Measurements from ENCODE around the gene S100A6. TPM values are rescaled to one million over a fixed set of nuclear protein-coding genes. Genes with fewer than 3 reads are reported as not detected.
"Not testable (repeated sequence)": the region's sequence is repeated elsewhere in the genome, so short reads cannot be mapped to it uniquely, and the experiment has no call there.

Gene S100A6
- total RNA-seq, 1 experiment from 2014 or later = 1,539 TPM

- no peak for DNase-seq (ENCODE audit: low read depth)
Observed at GRCh38 chr1:153531638-153532037, 4.2 kb downstream of the S100A6 start.

DNA sequence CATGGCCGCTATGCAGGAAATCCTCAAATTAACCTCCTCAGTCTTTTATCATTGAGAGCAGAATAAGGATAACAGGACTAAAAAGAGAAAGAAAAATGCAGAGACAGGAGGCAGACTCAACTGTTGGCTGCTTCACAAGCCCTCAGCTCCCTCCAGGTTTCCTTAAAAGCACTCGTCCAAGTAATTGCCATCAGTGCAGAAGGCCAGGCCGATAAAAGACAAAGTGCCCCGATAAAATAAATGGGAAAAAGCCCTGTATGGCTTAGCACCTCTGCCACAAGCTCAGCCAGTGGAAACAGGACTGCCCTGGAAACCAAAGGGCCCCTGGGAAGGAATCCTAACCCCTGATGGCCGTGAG, 8.1 kb downstream of the S100A6 start:
- DNase-seq (ENCODE audit: low read depth) = no peak

GRCh38 chr1:153527023-153527682, 8.6 kb downstream of the S100A6 start:
- no peak for DNase-seq (ENCODE audit: low read depth)

DNA sequence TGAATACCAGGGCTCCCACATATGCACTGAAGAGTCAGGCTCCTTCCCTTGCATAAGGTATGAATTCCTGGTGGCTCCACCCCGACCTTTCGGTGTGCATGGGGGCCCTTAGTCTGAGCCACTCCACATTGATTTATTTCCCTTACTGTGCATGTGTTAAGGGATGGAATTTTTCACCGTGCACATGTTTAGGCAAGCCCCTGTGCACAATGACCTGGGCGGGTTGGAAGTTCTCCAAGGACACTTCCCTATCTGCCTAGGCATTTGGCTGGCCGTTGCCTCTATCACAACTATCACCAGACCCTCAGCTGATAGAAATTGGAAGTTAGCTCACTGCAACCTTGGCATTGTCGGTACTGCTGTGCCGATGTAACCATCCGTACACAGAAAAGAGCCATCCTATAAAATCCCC, 9.7 kb downstream of the S100A6 start:
- no peak for DNase-seq (ENCODE audit: low read depth)

GRCh38 chr1:153525088-153525728, 10.6 kb downstream of the S100A6 start:
- no peak for DNase-seq (ENCODE audit: low read depth)

GRCh38 chr1:153522353-153523048, 13.3 kb downstream of the S100A6 start:
- not testable (repeated sequence) for DNase-seq (ENCODE audit: low read depth)

DNA sequence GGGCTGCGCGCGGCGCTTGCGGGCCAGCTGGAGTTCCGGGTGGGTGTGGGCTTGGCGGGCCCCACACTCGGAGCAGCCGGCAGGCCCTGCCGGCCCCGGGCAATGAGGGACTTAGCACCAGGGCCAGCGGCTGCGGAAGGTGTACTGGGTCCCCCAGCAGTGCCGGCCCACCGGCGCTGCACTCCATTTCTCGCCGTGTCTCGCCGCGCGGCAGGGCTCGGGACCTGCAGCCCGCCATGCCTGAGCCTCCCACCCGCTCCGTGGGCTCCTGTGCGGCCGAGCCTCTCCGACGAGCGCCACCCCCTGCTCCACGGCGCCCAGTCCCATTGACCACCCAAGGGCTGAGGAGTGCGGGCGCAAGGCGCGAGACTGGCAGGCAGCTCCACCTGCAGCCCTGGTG, 14.0 kb downstream of the S100A6 start:
- DNase-seq (ENCODE audit: low read depth) = not testable (repeated sequence)

GRCh38 chr1:153520818-153521476, 14.8 kb downstream of the S100A6 start:
- DNase-seq (ENCODE audit: low read depth) = no peak

GRCh38 chr1:153520137-153520691, 15.6 kb downstream of the S100A6 start:
- DNase-seq (ENCODE audit: low read depth) = not testable (repeated sequence)

DNA sequence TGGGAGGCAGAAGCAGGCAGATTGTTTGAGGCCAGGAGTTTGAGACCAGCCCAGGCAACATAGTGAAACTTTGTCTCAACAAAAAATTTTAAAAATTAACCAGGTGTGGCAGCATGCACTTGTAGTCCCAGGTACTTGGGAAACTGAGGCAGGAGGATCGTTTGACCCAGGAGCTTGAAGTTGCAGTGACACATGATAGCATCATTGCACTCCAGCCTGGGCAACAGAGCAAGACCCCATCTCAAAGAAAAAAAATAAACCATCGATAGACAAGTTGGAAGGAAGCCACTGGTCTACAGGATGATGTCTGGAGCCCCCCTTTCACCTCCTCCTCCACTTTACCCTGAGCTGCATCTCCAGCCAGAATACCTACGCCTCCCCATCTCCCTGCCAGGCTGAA, 16.5 kb downstream of the S100A6 start:
- no peak for DNase-seq (ENCODE audit: low read depth)

DNA sequence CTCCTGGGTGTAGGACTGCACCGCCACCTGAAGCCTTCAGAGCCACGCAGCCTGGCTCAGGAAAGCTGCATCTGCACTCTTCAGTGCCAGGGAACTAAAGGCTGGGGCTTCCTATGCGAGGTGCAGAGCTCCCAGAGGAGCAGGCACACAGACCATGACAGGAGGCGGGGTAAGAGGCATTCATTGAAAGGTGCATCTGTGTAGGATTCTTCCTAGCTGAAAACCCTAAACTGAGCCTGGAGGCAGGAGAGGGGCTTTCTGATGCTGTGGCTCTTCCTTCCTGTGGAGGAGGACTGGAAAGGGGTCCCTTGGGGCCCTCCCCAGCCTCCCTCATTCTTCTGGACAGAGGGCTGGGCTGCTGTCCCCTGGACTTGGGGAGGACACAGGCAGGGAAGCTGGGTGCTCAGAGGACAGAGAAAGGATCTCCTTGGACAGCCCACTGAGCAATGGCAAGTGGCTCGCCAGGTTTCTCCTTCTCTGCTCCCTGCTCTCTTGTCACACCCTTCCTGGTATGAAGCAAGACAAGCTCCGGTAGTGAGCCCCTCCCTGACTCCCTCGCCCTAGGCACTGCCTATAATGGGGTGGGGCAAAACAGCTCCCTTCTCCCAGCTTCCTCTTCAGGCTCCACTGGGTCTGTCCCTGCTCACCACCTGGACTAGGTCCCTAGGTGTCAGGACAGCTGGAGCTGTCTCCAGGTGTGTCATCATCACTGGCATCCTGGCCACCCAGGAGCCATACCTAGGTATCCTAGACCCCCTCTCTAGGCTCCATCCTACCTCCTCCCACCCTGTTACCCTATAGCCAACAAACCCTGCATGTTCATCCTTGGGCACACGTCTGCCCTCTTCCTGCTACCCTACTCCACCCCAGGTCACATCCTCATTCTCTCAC, 20.0 kb downstream of the S100A6 start:
- peak; percentile 12 for DNase-seq (ENCODE audit: low read depth)

GRCh38 chr1:153513666-153514065, 22.1 kb downstream of the S100A6 start:
- DNase-seq (ENCODE audit: low read depth) = no peak

DNA sequence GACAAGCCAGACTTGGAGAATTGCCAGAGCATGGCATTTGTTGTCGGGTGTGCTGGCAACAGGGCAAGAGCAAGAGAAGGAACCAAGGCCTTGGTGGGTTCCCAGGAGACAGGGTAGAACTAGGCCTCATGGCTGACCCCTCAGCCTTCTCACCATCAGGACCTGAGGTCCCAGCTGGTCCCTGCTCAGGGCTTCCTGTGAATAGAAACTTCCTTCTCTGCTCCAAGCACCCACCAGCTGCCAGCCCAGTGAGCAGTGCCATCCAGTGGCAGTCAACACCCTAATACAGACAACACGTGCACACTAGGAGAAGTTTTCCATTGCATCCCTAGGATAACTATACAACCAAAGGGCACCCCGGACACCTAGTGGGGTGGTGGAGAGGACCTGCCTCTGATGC, 22.8 kb downstream of the S100A6 start:
- peak; percentile 21 for DNase-seq (ENCODE audit: low read depth)

DNA sequence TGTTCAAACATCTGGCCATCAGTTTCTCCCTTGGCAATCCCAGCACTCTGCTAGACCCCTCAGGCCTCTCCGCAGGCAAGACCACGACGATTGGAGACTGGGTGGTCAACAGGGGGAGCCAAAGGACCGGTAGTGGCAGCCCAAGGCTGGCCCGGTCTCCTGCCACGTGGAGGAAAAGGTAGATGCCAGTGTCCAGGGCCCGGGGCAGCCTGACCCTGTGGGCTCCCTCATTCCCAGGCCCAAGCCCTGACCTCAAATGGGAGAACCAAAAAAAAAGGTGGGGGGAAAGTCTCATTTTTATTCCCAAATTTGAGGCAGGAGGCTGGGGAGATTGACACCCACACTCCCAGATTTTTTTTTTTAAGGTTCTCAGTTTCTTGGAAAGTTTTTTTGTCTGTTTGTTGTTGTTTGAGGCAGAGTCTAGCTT, 24.8 kb downstream of the S100A6 start:
- DNase-seq (ENCODE audit: low read depth) = peak; percentile 69

- peak; percentile 51 for DNase-seq (ENCODE audit: low read depth)
Observed at GRCh38 chr1:153509729-153510354, 25.9 kb downstream of the S100A6 start.

DNA sequence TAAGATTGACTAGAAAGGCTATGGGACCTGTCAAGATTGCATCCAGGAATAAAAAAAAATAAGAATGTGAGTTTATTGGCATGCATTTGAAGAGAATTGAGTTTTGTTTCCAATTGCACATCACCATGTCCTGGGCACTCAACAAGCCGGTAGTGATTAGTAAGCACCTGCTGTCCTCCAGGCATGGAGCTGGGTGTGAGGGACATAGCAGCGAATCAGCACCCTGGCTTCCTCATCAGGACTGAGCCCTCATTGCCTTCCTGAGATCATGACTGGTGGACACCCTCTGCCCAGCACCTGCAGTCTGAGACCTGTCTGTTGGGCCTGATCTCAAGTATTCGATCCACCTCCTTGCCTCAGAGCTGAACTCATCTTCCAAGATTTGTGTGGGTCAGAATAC, 26.8 kb downstream of the S100A6 start:
- DNase-seq (ENCODE audit: low read depth) = no peak

DNA sequence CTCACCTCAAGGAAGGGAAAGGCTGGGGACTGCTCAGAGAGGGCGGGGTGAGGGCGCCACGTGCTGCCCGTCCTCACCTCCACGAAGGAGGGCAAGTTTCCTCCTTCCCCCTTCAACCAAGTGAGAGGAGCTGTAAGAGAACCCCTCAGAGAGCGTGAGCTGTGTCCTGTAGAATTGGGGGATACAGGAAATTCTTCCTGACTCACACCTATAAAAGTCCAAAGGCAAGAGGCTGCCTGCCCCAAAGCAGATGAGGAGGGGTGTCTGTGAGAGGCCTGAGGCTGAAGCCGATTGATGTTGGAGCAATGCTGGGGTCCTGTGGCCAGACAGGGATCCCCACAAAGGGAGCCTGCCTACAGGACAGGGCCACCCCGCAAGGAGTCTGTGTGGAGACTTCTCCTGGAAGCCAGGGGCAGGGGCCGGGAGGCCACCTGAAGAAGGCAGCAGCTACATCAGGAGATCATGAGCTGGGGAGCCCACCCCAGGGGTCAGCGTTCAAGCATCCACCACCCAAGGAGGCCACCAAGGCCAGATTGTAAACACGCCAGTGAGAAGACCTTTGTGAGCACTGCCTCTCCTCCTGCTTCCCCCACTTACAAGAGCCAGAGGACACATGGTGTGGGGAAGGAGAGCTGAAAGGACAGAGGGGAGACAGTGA, 27.7 kb downstream of the S100A6 start:
- no peak for DNase-seq (ENCODE audit: low read depth)

GRCh38 chr1:153506831-153507413, 28.9 kb downstream of the S100A6 start:
- peak; percentile 92 for DNase-seq (ENCODE audit: low read depth)

DNA sequence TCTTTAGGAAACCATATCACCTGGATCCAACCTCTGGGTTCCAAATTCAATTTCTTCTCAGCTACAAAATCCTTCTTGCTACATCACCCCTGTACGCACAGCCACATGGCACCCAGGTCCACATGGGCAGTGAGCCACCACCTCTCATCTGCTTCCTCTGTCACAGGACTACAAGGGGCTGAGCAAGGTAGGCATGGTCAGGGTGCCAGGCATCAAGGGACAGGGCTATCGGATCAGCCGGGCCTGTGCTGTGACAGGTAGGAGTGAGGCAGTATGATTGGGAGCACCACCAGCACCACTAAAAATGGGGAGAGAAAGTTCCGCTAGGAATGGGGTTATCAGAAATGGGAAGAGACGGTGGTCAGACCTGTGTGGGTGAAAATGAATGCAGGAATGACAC, 29.4 kb downstream of the S100A6 start:
- DNase-seq (ENCODE audit: low read depth) = no peak

GRCh38 chr1:153505576-153505975, 30.2 kb downstream of the S100A6 start:
- peak; percentile 14 for DNase-seq (ENCODE audit: low read depth)
